Hematopoietic multipotent progenitor cell treated with erythropoietin and hydrocortisone succinate and interleukin-3 and kit ligand, for 6 days (in vitro differentiated cells): Measurements from ENCODE around the gene SPNS1.

Source experiments
- DNase-seq: peaks from one replicate; pipeline ENCODE4 v3.0.0-alpha.2; 2015

Gene SPNS1

GRCh38 chr16:28991687-28992086 is 17.1 kb downstream of the SPNS1 start:
- DNase-seq, result no peak

GRCh38 chr16:28992496-28992895 is 17.9 kb downstream of the SPNS1 start:
- DNase-seq, result no peak

GRCh38 chr16:28998837-28999236 is 24.3 kb downstream of the SPNS1 start:
- no peak for DNase-seq

DNA sequence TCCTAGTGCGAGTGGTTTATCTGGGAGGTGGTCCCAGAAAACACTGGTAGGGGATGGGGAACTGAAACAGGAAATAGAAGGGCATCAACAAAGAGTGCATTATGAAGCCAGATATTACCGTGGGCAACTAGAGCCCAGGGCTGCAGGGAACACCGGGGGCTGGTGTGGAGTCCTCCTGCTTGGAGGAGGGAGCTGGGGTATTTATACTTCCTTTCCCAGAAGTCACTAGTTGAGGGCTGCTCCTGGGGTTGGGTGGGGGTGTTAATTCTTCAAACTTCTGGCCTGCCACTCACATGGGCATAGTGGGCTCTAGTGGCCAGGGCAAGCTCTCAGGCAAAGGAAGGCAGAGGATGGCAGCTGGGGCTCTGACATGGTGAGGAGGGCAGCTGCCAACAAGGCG is 25.0 kb downstream of the SPNS1 start:
- DNase-seq, result no peak

GRCh38 chr16:29000019-29000418 is 25.4 kb downstream of the SPNS1 start:
- no peak for DNase-seq

DNA sequence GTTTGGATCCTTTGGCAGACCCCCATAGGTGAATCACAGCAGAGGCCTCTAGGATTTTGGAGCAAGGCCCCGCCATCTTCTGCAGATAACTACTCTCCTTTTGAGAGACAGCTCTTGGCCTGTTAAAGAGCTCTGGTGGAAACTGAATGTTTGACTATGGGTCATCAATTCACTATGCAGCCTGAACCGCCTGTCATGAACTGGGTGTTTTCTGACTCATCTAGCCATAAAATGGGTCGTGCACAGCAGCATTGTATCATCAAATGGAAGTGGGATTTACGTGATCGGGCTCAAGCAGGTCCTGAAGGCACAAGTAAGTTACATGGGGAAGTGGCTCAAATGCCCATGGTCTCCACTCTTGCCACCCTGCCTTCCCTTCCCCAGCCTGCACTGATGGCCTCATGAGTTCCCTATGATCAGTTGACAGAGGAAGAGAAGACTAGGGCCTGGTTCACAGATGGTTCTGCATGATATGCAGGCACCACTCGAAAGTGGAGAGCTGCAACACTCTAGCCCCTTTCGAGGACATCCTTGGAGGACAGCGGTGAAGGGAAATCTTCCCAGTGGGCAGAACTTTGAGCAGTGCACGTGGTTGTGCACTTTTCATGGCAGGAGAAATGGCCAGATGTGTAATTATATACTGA is 30.0 kb downstream of the SPNS1 start:
- DNase-seq, result peak; percentile 50

DNA sequence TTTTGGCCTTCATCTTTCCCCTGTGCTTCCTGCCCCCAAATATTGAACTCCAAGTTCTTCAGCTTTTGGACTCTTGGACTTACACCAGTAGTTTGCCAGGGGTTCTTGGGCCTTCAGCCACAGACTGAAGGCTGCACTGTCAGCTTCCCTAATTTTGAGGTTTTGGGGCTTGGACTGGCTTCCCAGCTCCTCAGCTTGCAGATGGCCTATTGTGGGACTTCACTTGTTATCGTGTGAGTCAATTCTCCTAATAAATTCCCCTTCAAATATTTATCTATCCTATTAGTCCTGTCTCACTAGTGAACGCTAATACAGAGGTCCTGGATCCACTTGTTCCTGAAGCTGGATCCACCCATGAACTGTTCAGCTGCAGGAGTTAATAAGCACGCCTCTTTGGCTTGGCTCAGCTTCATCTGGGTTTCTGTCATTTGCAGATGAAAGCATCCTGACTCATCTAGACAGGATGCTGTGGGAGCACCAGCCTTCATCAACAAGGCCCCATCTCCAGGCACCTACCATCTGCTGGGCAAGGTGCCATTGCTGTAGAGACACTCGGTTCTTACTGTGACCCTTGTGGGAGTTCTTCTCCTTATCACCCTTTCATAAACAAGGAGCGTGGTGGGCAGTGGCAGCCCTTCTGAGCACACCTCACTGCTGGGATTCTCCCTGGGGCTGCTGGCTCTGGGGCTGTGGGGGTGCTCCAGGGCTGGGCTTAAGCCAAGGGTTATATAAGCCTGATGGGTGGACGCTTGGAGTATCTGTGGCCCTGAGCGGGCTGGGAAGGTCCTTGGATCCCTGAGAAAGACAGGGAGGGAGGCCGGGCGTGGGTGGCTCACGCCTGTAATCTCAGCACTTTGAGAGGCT is 33.4 kb downstream of the SPNS1 start:
- DNase-seq, result peak; percentile 95

DNA sequence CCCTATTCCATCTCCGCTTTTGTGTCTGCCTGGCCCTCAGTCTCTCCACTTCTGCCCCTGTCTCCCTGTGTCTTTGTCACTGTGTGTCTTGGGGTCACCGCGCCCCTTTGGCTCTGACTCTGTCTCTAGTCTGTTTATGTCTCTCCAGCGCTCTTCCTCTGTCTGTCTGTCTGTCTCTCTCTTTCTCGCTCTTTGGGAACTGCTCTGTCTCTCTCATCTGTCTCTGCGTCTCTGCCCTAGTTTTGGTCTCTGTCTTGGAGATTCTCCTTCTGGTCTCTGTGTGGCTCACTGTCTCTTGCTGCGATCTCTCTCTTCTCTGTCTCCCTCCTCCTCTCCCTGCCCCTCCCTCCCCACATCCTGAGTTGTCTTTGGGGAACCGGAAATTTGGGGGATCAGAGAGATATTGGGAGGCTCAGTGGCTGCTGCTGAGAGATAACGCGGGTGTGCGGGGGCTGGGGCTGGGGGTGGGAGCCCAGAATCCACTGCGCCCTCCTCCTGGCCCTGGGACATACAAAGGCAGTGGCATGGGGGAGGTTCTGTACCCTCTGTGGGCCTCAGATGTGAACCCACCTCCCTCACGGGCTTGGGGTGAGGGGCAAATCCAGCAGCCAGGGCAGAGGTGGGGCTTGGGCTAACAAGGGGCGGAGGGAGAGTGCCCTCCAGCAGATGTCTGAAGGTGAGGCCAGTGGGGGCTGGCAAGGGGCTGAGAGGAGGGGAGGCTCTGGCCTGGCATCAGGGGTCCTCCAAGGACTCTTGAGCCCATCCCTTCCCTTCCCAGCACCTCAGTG is 34.7 kb downstream of the SPNS1 start:
- peak; percentile 98 for DNase-seq

DNA sequence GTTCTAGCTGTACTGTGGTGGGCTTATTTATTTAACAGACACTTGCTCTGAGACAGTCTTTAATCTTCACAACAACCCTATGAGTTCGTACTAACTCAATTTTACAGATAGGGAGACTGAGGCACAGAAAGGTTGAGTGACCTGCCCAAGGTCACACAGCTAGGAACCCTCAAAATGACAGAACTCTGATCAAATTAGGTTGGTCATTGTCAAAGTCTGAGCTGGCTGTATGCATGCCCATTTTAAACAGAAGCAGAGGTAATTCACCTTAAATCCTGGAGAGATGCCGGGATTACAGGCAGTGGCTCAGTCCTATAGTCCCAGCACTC is 35.2 kb downstream of the SPNS1 start:
- no peak for DNase-seq

- peak; percentile 72 for DNase-seq
Observed at GRCh38 chr16:29011112-29011511, 36.5 kb downstream of the SPNS1 start.

- DNase-seq, result no peak
Observed at GRCh38 chr16:29011851-29012250, 37.3 kb downstream of the SPNS1 start.

DNA sequence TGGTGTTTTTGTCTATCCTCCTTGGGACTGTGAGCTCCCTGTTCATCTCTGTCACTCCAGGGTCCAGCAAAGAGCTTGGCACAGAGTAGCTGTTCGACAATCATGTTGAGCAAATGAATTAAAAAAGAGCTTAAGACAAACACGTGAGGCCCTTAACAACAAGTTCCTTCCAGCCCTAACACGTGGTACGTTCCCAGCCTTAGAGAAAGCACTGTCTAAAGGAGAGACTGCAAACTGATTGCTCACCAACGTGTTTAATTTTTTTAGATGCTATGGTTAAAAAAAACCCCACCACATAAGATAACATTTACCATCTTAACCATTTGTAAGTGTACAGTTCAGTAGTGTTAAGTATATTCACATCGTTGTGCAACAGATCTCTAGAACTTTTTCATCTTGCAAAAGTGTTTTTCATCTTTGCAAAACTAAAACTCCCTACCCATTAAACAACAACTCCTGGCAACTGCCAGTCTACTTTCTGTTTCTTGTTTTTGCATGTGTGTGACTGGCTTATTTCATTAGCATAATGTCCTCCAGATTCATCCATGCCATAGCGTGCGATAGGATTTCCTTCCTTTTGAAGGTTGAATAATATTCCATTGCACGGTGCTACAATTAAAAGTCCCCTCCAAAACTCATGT is 38.5 kb downstream of the SPNS1 start:
- peak; percentile 83 for DNase-seq

DNA sequence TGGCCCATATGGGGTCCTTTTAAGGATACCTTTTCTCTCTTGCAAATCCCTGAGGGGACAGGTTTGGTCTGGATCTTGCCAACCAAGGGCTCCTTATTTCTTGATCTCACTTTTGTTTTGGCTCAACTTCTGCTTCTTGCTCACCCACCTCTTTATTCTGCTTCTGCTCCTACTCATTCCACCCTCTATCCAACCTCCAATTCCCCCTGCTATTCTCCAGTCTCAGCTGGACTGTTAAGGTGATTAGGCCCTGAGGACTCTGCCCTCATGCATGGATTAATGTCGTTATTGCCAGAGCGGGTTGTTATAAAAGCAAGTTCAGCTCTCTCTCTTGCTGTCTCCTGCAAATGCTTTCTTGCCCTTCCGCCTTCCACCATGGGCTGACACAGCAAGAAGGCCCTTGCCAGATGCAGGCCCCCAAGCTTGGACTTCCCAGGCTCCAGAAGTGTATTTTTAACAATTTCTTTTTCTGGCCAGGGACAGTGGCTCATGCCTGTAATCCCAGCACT is 40.0 kb downstream of the SPNS1 start:
- DNase-seq, result no peak

- no peak for DNase-seq
Observed at GRCh38 chr16:29022196-29022595, 47.6 kb downstream of the SPNS1 start.

DNA sequence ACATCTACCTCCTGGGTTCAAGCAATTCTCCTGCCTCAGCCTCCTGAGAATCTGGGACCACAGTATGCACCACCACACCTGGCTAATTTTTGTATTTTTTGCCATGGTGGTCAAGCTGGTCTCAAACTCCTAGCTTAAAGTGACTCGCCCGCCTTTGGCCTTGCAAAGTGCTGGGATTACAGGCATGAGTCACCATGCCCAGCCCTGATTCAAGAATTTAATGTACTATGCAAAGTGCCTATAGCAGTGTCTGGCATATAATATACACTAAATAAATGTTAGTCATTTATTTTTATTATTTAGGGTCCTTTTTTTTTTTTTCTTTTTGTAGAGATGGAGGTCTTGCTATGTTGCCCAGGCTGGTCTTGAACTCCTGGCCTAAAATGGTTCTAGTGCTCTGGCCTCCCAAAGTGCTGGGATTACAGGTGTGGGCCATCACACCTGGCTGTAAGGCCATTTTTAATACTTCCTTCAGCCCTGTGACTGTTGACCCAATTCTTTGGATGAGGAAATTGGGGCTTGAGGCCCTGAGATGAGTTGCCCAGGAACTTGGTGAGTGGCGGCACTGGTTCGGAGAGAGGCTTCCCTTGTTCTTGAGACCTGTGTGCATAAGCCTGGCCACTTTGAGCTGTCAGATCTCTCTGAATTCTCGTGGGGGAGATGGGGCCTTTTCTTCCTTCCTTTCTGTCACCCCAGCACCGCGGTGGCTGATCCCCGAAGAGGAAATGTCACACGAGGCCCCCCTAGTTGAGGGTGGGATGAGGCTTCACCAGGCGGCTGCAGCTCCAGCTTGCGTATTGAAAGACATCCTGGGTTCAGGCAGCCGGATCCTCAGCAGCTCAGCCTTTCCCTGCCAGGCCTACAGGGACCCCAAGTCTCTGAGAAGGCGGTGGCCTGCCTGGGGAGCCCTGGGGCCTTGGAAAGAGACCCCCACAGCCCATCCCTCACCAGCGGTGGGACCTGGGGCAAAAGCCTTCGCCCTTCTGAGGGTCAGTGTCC is 49.0 kb downstream of the SPNS1 start:
- DNase-seq, result no peak

DNA sequence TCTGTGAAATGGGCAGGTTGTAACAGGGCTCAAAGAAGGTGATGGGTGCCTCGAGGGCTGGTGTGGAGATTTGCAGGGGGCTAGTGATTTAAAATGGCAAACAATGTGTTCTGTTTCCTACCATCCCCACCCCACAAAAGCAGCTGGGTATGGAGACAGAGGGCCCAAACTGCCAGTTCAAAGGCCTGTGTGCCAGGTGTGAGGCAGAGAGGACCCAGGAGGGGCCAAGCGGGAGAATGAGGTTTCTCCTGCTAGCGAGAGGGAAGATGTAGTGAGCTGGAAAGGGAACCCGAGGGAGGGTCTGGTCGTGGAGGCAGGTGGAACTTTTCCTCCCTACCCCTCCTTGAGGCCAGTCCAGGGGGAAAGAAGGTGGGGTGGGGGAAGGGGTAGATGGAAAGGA is 49.7 kb downstream of the SPNS1 start:
- DNase-seq, result no peak

GRCh38 chr16:29025218-29025617 is 50.6 kb downstream of the SPNS1 start:
- DNase-seq, result no peak

GRCh38 chr16:29025735-29026134 is 51.2 kb downstream of the SPNS1 start:
- no peak for DNase-seq

DNA sequence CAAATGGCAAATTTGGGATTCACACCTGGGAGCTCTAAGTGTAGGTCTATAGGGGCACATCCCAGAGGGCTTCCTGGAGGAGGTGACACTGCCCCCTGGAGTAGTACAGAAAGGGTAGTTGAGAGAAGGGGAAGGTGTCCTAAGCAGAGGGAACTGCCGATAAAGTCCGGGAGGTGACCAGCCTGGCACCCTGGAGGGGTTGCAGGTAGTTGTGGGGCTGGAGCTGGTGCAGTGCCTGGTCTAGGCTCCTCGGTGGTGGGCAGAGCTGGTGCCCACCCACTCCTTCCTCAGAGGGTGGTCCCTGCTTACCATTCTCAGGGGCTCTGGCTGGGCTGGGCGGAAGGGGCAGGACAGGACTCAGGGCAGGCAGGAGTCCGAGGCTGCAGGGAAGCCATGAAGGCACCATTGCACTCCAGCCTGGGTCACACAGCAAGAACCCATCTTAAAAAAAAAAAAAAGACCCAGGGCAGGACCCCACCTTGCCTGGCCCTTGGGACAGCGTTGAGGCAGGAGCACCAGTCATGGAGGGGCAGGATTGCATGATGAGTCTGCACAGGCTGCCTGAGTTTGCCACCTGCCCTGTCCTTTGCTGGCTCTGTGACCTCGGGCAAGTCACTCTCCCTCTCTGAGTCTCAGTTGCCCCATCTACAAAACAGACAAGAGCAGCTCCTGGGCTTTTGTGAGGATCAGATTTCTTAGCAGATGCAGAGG is 54.0 kb downstream of the SPNS1 start:
- no peak for DNase-seq

- DNase-seq, result peak; percentile 71
Observed at GRCh38 chr16:29029168-29029994, 54.8 kb downstream of the SPNS1 start.
